ENCODE measurements around the gene TRIM2. TPM values are rescaled to one million over a fixed set of nuclear protein-coding genes. Genes with fewer than 3 reads are reported as not detected.
A peak's percentile ranks its signal among the peaks of the same experiment; 100 is the strongest.

TRIM2 gene
- total and polyA plus RNA-seq, 2 of the 8 experiments (the other 6 are each of a cell fraction or from before 2014, with no cell fraction given): 34.0 to 59.8 TPM

DNA sequence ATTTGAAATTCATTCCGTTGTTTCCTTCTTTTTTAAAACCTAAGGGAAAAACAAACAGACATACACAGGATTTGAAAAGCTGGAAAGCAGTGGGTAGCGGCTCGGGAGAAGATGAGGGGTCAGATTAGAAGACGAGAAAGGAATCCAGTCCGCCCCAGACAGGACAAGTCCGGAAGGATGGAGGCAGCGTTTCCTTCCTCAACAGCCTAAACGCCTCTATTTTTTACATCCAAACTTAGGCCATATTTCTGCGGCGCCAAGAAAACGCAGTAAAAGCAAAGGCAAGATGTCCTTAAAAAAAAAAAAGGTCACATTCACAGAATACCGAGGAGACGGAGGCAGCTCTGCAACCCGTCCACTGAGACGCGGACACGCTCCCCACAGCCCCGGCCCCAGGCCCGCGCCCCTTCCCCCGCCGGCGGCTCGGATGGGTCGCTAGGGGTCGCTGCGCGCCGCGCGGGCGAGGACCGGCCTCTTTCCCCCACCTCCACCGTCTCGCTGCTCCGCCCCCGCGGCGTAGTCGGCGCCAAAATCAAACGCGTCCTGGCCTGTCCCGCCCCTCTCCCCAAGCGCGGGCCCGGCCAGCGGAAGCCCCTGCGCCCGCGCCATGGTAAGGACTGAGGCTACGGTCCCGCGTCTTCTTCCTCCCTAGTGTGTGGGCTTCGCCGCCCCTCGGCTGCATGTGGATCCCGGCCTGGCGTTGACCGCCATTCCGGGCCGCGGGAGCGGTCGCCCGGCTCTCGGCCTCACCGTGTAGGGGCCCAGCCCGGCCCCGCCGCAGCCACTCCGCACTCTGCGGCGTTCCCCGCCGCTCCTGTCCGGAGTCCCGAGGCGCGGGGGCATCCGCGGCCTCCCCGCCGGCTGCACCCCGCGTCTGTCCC is 140.1 kb downstream of the TRIM2 start, which contains the start of gene MND1:
Gene MND1, plus strand, starts transcription at position 558 of the 881 bp plus-strand sequence. Its CDS starts 50 bp downstream, at position 608.
- peaks cover 3 to 38% of the 10 kb centered on the region in 2 experiments; a peak in 3 of 4 replicates for H3K79me2 ChIP-seq (ENCODE audit: control insufficient read depth in 1 of 2, insufficient read depth in 2 of 2, low read length in 2 of 2)
- FAIRE-seq: no peak
- peak within 1 kb of the TSS; percentile 56; the same call in 1 of the 2 replicates for H2BK12ac ChIP-seq (ENCODE audit: low read depth, low read length)
- no peaks in the 10 kb centered on the region for H3K27me3 ChIP-seq (replicated peaks in 1 of 4; ENCODE audit: control insufficient read depth in 3 of 4, extremely low read depth in 1 of 4, insufficient read depth in 3 of 4, low read length in 3 of 4)
- peaks cover 0 to 3% (median 0%) of the 10 kb centered on the region in 4 experiments; a peak in 1 of 8 replicates for H3K36me3 ChIP-seq (ENCODE audit: control insufficient read depth in 2 of 4, insufficient read depth in 4 of 4, low read length in 3 of 4)
- no peak within 1 kb of the TSS for H3K4ac ChIP-seq (replicated peaks; ENCODE audit: insufficient read length, low read depth, low read length)
- peaks cover 6% of the 10 kb centered on the region; the same call in 1 of the 2 replicates for H3K79me1 ChIP-seq (ENCODE audit: low read depth, low read length)
- H2BK15ac ChIP-seq (ENCODE audit: low read length): no peak within 1 kb of the TSS
- no peak within 1 kb of the TSS for H3K14ac ChIP-seq (ENCODE audit: insufficient read length)
- peak within 1 kb of the TSS; percentile 93 for H3K18ac ChIP-seq (ENCODE audit: extremely low read depth, low read length)
- H3K23me2 ChIP-seq (ENCODE audit: low read depth, low read length): peaks cover 6% of the 10 kb centered on the region
- no peaks in the 10 kb centered on the region for H3K9me3 ChIP-seq (ENCODE audit: insufficient read depth in 2 of 2, low read depth in 1 of 2, low read length in 1 of 2)
- CTCF ChIA-PET (ENCODE audit: partially characterized antibody): interaction anchor here (0.6 to 1.5 kb wide), 22 partner anchors 8 to 1773 kb away, joined by 3 to 7 read pairs (median 3); no protein-coding TSS in a partner anchor
- no peak within 1 kb of the TSS for H3K23ac ChIP-seq (ENCODE audit: insufficient read length)
- no peak within 1 kb of the TSS for H2BK120ac ChIP-seq (replicated peaks; ENCODE audit: low read depth, low read length)
- no peak within 1 kb of the TSS for H2AK5ac ChIP-seq (ENCODE audit: low read depth, low read length)
- POLR2A ChIA-PET (ENCODE audit: partially characterized antibody): interaction anchor here (0.7 to 2.4 kb wide), 9 partner anchors 15 to 299 kb away, joined by 3 to 15 read pairs (median 3); partner anchors contain the start of gene TMEM131L
- peak within 1 kb of the TSS; percentile 79 to 93 for H3K4me2 ChIP-seq (ENCODE audit: insufficient read depth in 1 of 2, low read depth in 2 of 2, low read length in 2 of 2)
- H3K4me1 ChIP-seq (replicated peaks in 1 of 4; ENCODE audit: control insufficient read depth in 3 of 4, insufficient read depth in 4 of 4, low read length in 3 of 4): peaks cover 0 to 3% (median 2%) of the 10 kb centered on the region in 4 experiments; a peak in 3 of 7 replicates
- H3K56ac ChIP-seq (replicated peaks; ENCODE audit: insufficient read length, low read depth, low read length): no peak within 1 kb of the TSS
- peak within 1 kb of the TSS; percentile 53 to 80 (median 74) for H3K4me3 ChIP-seq (ENCODE audit: extremely low read depth in 1 of 4, insufficient read depth in 2 of 4, low read depth in 3 of 4, low read length in 4 of 4)
- peak within 1 kb of the TSS; percentile 90 for H2AFZ ChIP-seq (ENCODE audit: low read length)
- peak within 1 kb of the TSS; percentile 91 for H4K5ac ChIP-seq (ENCODE audit: insufficient read length, low read depth, low read length)
- H2BK5ac ChIP-seq (ENCODE audit: low read depth, low read length): peak within 1 kb of the TSS; percentile 84; the same call in 1 of the 2 replicates
- no peak within 1 kb of the TSS for H4K91ac ChIP-seq (replicated peaks; ENCODE audit: insufficient read length, low read length)
- H2BK20ac ChIP-seq (ENCODE audit: low read length): no peak within 1 kb of the TSS
- peak within 1 kb of the TSS; percentile 93; the same call in 1 of the 2 replicates for H4K8ac ChIP-seq (ENCODE audit: extremely low read depth, insufficient read depth, low read length)
- WGBS, 2 experiments (ENCODE audit: extremely low coverage in 1 of 2, insufficient coverage in 1 of 2, insufficient read length in 1 of 2, insufficient replicate concordance in 2 of 2, low coverage in 1 of 2, low lambda C conversion rate in 2 of 2, missing lambda C conversion rate in 1 of 2): 4% methylated on average over 54 of the region's 86 CpGs; no CpG with 5 or more reads in 1 of the 2 experiments
- peak within 1 kb of the TSS; percentile 67 to 88 (median 86) for H3K9ac ChIP-seq (replicated peaks in 1 of 4; ENCODE audit: extremely low read depth in 1 of 4, low read depth in 3 of 4, low read length in 3 of 4)
- peak; percentile 72 to 96 for DNase-seq (ENCODE audit: low read depth in 1 of 2, low spot score in 2 of 2)
- H3K27ac ChIP-seq (ENCODE audit: low read depth, low read length): peak within 1 kb of the TSS; percentile 88
- H4K20me1 ChIP-seq (replicated peaks in 1 of 2; ENCODE audit: control insufficient read depth in 1 of 2, insufficient read depth in 2 of 2, low read length in 2 of 2): peaks cover 1 to 3% of the 10 kb centered on the region in 2 experiments
- no peak for TF ChIP-seq CBX8 (IDR thresholded peaks at IDR 0.05; ENCODE audit: borderline replicate concordance, low read depth, low read length)
- no peak for TF ChIP-seq RFX5 (IDR thresholded peaks at IDR 0.05; ENCODE audit: borderline replicate concordance, low read depth, low read length)
- TF ChIP-seq HDAC6 (IDR thresholded peaks at IDR 0.05; ENCODE audit: low read depth, low read length): no peak
- TF ChIP-seq ZNF274 (IDR thresholded peaks at IDR 0.05; ENCODE audit: borderline replicate concordance, extremely low read depth, low read length): no peak
- no peak for TF ChIP-seq SP1 (IDR thresholded peaks at IDR 0.05; ENCODE audit: low read depth, low read length)
- peak; percentile 79 to 83 for TF ChIP-seq RAD21 (IDR thresholded peaks at IDR 0.05 in 1 of 2, conservative IDR thresholded peaks at IDR 0.05 in 1 of 2; ENCODE audit: low read depth in 2 of 2, low read length in 2 of 2)
